B cell (primary cell): Measurements from ENCODE around the gene TMC8. TPM values are rescaled to one million over a fixed set of nuclear protein-coding genes. Genes with fewer than 3 reads are reported as not detected.

Experiments
- ATAC-seq: fragments of 200-7000 bp; cut with Tn5 transposase; one replicate; pipeline ENCODE4 v1.10.0; 2021; ENCODE audit warnings: low read depth, mild to moderate bottlenecking, moderate number of reproducible peaks, moderate library complexity
- CTCF ChIA-PET: fragments of 350-600 bp; sonication (Branson Sonifier 250); formaldehyde crosslinking; loops from one replicate; lab custom pipeline; 2021; ENCODE audit warnings: antibody characterized with exemption, inconsistent platforms; lab: Charles Lee
- POLR2A ChIA-PET: fragments of 350-600 bp; sonication (Branson Sonifier 250); formaldehyde crosslinking; loops from one replicate; lab custom pipeline; 2021; ENCODE audit warnings: antibody characterized with exemption; lab: Charles Lee
- DNase-seq: peaks from one replicate; pipeline ENCODE4 v3.0.0; 2013
- H2AFZ ChIP-seq: 2 replicates; pipeline ENCODE4 v1.6.1; 2012; ENCODE audit warnings: mild to moderate bottlenecking, low read depth, low read length; ENCODE audit not compliant: insufficient read depth, poor library complexity, severe bottlenecking
- H3K27ac ChIP-seq, 2 donors: 1 replicate in 1 of 2; 2 replicates in 1 of 2; pipeline ENCODE4 v1.5.1; 2012 to 2013; ENCODE audit warnings: low read length in 2 of 2, mild to moderate bottlenecking in 2 of 2, moderate library complexity in 1 of 2
- H3K27me3 ChIP-seq, 4 experiments: fragments of 200-600 bp in 1 of 4; sonication (generic) in 1 of 4; replicated peaks in 1 of 4; 1 replicate in 2 of 4; 2 replicates in 2 of 4; pipeline versions ENCODE4 v1.6.1 to v1.7.0; 2013 to 2016; ENCODE audit warnings: low read length in 3 of 4, mild to moderate bottlenecking in 2 of 4, mixed read lengths in 1 of 4, moderate library complexity in 1 of 4; ENCODE audit not compliant: insufficient read depth in 4 of 4, control insufficient read depth in 3 of 4; ENCODE audit errors: control extremely low read depth in 1 of 4
- H3K36me3 ChIP-seq, 2 experiments: replicated peaks in 1 of 2; 1 replicate in 1 of 2; 2 replicates in 1 of 2; pipeline versions ENCODE4 v1.6.1 to v1.7.1; 2013; ENCODE audit warnings: low read length in 1 of 2; ENCODE audit not compliant: insufficient read depth in 2 of 2, control insufficient read depth in 1 of 2; ENCODE audit errors: control extremely low read depth in 1 of 2, extremely low read depth in 1 of 2
- H3K4me1 ChIP-seq, 2 donors: fragments of 200-600 bp in 1 of 2; sonication (generic) in 1 of 2; 1 replicate in 1 of 2; 2 replicates in 1 of 2; pipeline versions ENCODE4 v1.5.1 to v1.6.1; 2013 to 2017; ENCODE audit warnings: low read length in 2 of 2; ENCODE audit not compliant: control insufficient read depth in 2 of 2, insufficient read depth in 2 of 2
- H3K4me2 ChIP-seq: replicated peaks from 2 replicates; pipeline ENCODE3; 2012; ENCODE audit warnings: mild to moderate bottlenecking, low read depth, low read length; ENCODE audit not compliant: poor library complexity, severe bottlenecking
- H3K4me3 ChIP-seq, 5 experiments: fragments of 200-600 bp in 1 of 5; sonication (generic) in 1 of 5; 1 replicate in 3 of 5; 2 replicates in 2 of 5; pipeline versions ENCODE4 v1.5.1 to v1.7.0; 2011 to 2016; ENCODE audit warnings: low read length in 4 of 5, mild to moderate bottlenecking in 4 of 5, low read depth in 2 of 5, control low read depth in 1 of 5, moderate library complexity in 1 of 5; ENCODE audit not compliant: insufficient read depth in 1 of 5; ENCODE audit errors: control extremely low read depth in 1 of 5, extremely low read depth in 1 of 5
- H3K79me2 ChIP-seq: fragments of 200-600 bp; sonication (generic); one replicate; pipeline ENCODE4 v1.6.0; 2016; ENCODE audit warnings: low read length; ENCODE audit not compliant: control insufficient read depth, insufficient read depth
- H3K9ac ChIP-seq: fragments of 200-600 bp; sonication (generic); 2 replicates; pipeline ENCODE4 v1.6.1; 2017; ENCODE audit warnings: mild to moderate bottlenecking, low read length, moderate library complexity
- H3K9me3 ChIP-seq, 3 donors: one replicate each; pipeline versions ENCODE4 v1.6.1 to v1.7.1; 2013; ENCODE audit warnings: low read length in 2 of 3; ENCODE audit not compliant: control insufficient read depth in 2 of 3, insufficient read depth in 1 of 3; ENCODE audit errors: control extremely low read depth in 1 of 3
- H4K20me1 ChIP-seq: 2 replicates; pipeline ENCODE4 v1.6.0; 2012; ENCODE audit warnings: mild to moderate bottlenecking, low read length; ENCODE audit not compliant: insufficient read depth, control insufficient read depth, poor library complexity, severe bottlenecking
- H3K27ac Mint-ChIP-seq: one replicate; pipeline ENCODE4 v1.8.0; 2021; ENCODE audit warnings: mixed read lengths
- H3K27me3 Mint-ChIP-seq: one replicate; pipeline ENCODE4 v1.8.0; 2021; ENCODE audit warnings: mixed read lengths
- H3K4me1 Mint-ChIP-seq: one replicate; pipeline ENCODE4 v1.8.0; 2021; ENCODE audit warnings: mixed read lengths
- H3K4me3 Mint-ChIP-seq: one replicate; pipeline ENCODE4 v1.8.0; 2021; ENCODE audit warnings: mixed read lengths
- H3K9me3 Mint-ChIP-seq: one replicate; pipeline ENCODE4 v1.8.0; 2022; ENCODE audit warnings: mixed read lengths; ENCODE audit not compliant: insufficient read depth
- WGBS: methylation state at CpG from one replicate; pipeline ENCODE4 v1.1.5; 2013; ENCODE audit warnings: missing lambda C conversion rate; ENCODE audit not compliant: insufficient coverage; 5-methylcytosine and 5-hydroxymethylcytosine counted together
- intact Hi-C: fragments of 100-400 bp; cut with micrococcal nuclease; formaldehyde crosslinking; loops from one replicate; pipeline ENCODE4 v1.10.0; 2022
- polyA plus RNA-seq: library from polyadenylated mRNA; depleted of rRNA; stranded (reverse); fragments of >200 nt; gene quantifications from 2 replicates; pipeline ENCODE4 v1.2.3, GENCODE V29; 2012
- total RNA-seq, 2 donors: library from RNA; stranded (reverse); fragments of 120-200 nt in 1 of 2; gene quantifications; 1 replicate in 1 of 2; 2 replicates in 1 of 2; pipeline versions ENCODE4 v1.2.3 to v1.2.4, GENCODE V29; 2013 to 2022
- TF ChIP-seq, protein P1 (sequence below): fragments of 200-600 bp; IDR thresholded peaks from one replicate; pipeline ENCODE4 v1.8.0; 2022; ENCODE audit warnings: antibody characterized with exemption, mild to moderate bottlenecking

Gene TMC8
- total and polyA plus RNA-seq, 2 donors (not counting 1 experiment from before 2014, with no cell fraction given): 235 to 352 TPM

DNA sequence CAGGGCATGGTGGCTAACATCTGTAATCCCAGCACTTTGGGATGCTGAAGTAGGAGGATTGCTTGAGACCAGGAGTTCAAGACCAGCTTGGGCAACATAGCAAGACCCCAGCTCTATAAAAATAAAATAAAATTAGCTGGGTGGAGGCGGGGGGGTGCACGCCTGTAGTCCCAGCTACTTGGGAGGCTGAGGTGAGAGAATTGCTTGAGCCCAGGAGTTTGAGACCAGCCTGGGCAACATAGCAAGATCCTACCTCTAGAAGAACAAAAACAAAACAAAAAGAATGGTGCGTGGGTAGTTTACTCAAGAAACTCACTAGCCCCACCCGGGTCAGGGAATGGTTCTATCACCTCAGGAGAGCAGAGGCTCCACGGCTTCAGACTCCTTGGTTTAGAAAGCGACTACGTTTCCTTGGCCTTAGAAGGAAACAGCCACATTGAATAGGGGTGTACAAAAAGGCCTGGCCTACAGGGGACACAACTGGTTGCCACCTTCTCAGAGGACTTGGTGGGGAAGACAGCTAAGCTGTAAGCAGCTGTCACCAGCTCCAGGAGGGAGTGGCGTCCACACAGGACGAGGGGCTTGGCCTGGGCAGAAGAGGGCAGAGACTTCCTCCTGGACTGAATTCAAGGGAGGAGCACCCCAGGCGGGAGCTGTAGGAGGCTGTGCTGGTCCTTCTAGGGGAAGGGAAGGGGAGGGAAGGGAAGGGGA lies 55.6 kb downstream of the TMC8 start:
- peak; percentile 40 for DNase-seq
- Mint-ChIP-seq H3K27ac (peak overlapping the region; percentile 74), H3K4me3 (peak overlapping the region; percentile 73), H3K27me3 (no peaks in the 10 kb centered on the region), H3K4me1 (peaks cover 16% of the 10 kb centered on the region), H3K9me3 (no peaks in the 10 kb centered on the region)
- Histone ChIP-seq H3K4me3 (no peak overlapping the region), H2AFZ (no peak overlapping the region), H3K79me2 (peaks cover 6% of the 10 kb centered on the region), H3K4me1 (peaks cover 12 to 20% of the 10 kb centered on the region in 2 donors), H3K27me3 (no peaks in the 10 kb centered on the region), H4K20me1 (no peaks in the 10 kb centered on the region), H3K4me2 (peak overlapping the region; percentile 100), H3K9me3 (no peaks in the 10 kb centered on the region), H3K27ac (no peak overlapping the region), H3K9ac (no peak overlapping the region), H3K36me3 (no peaks in the 10 kb centered on the region)
- ATAC-seq: no peak
- intact Hi-C loops: loop anchor here (2.0 kb wide), 1 partner anchor 17 kb away; the partner anchor contains the start of gene SYNGR2
- WGBS: 60% methylated on average over 7 of the region's 10 CpGs
- ChIA-PET CTCF (interaction anchor here (0.5 to 19.2 kb wide), 8 partner anchors 10 to 101 kb away, joined by 3 to 357 read pairs (median 6); no protein-coding TSS in a partner anchor), POLR2A (interaction anchor here (0.6 to 2.0 kb wide), 5 partner anchors 10 to 196 kb away, joined by 3 to 9 read pairs (median 3); partner anchors contain the start of gene SOCS3)
- TF ChIP-seq, protein P1, sequence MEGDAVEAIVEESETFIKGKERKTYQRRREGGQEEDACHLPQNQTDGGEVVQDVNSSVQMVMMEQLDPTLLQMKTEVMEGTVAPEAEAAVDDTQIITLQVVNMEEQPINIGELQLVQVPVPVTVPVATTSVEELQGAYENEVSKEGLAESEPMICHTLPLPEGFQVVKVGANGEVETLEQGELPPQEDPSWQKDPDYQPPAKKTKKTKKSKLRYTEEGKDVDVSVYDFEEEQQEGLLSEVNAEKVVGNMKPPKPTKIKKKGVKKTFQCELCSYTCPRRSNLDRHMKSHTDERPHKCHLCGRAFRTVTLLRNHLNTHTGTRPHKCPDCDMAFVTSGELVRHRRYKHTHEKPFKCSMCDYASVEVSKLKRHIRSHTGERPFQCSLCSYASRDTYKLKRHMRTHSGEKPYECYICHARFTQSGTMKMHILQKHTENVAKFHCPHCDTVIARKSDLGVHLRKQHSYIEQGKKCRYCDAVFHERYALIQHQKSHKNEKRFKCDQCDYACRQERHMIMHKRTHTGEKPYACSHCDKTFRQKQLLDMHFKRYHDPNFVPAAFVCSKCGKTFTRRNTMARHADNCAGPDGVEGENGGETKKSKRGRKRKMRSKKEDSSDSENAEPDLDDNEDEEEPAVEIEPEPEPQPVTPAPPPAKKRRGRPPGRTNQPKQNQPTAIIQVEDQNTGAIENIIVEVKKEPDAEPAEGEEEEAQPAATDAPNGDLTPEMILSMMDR: no peak
